Stimulated activated CD4-positive, alpha-beta T cell treated with anti-CD3 and anti-CD28 coated beads, Interleukin-1b, Interleukin-23, amount 100 ng/mL, for 24 hours (primary cell): ENCODE data around the gene TBC1D10A.
A peak's percentile ranks its signal among the peaks of the same experiment; 100 is the strongest.

ENCODE experiments used
- DNase-seq, 4 experiments: peaks; one replicate each; pipeline ENCODE4 v3.0.0-alpha.2; 2020; ENCODE audit warnings: low read depth in 4 of 4, low spot score in 1 of 4

TBC1D10A gene

GRCh38 chr22:30326706-30327362, at the start of gene TBC1D10A:
Gene TBC1D10A, minus strand, starts transcription at chr22:30326941. Its CDS starts 60 bp downstream, at chr22:30326881.
- peak; percentile 81 to 94 (median 88) for DNase-seq

GRCh38 chr22:30375312-30375849, 48.6 kb upstream of the TBC1D10A start:
- no peak for DNase-seq

GRCh38 chr22:30373331-30374325, 46.9 kb upstream of the TBC1D10A start:
- DNase-seq, result no peak

- no peak for DNase-seq
These were observed 46.2 kb upstream of the TBC1D10A start for GRCh38 chr22:30372915-30373314.

- DNase-seq, result no peak
These were observed 45.2 kb upstream of the TBC1D10A start for GRCh38 chr22:30371981-30372380.

- DNase-seq, result no peak
These were observed 44.6 kb upstream of the TBC1D10A start for GRCh38 chr22:30371321-30371720.

GRCh38 chr22:30370641-30371230, 44.0 kb upstream of the TBC1D10A start:
- DNase-seq, result no peak

- DNase-seq, result no peak
These were observed 41.7 kb upstream of the TBC1D10A start for GRCh38 chr22:30368420-30368819.

- no peak for DNase-seq
These were observed 39.1 kb upstream of the TBC1D10A start for GRCh38 chr22:30365891-30366290.

GRCh38 chr22:30362651-30363281, 36.0 kb upstream of the TBC1D10A start:
- no peak for DNase-seq

GRCh38 chr22:30361916-30362650, 35.3 kb upstream of the TBC1D10A start:
- DNase-seq, result no peak

GRCh38 chr22:30358541-30358940, 31.8 kb upstream of the TBC1D10A start:
- DNase-seq, result no peak

GRCh38 chr22:30357650-30358215, 31.0 kb upstream of the TBC1D10A start:
- no peak for DNase-seq

GRCh38 chr22:30357236-30357570, 30.5 kb upstream of the TBC1D10A start:
- DNase-seq, result peak in 1 of 4 experiments; percentile 13

GRCh38 chr22:30356449-30357235, 29.9 kb upstream of the TBC1D10A start, which contains the start of the genes CCDC157 and SF3A1:
Gene CCDC157, plus strand, starts transcription at chr22:30357007. Its CDS starts 8,994 bp downstream, at chr22:30366001.
Gene SF3A1, minus strand, starts transcription at chr22:30356894. Its CDS starts 102 bp downstream, at chr22:30356792.
- DNase-seq, result peak; percentile 66 to 85 (median 74)

GRCh38 chr22:30354644-30355043, 27.9 kb upstream of the TBC1D10A start:
- DNase-seq, result no peak

GRCh38 chr22:30351226-30351625, 24.5 kb upstream of the TBC1D10A start:
- no peak for DNase-seq

GRCh38 chr22:30348809-30349208, 22.1 kb upstream of the TBC1D10A start:
- DNase-seq, result no peak

GRCh38 chr22:30348404-30348803, 21.7 kb upstream of the TBC1D10A start:
- no peak for DNase-seq
